CD4-positive, alpha-beta T cell treated with Interleukin-2 at 100 ng/mL for 4 hours (primary cell): Measurements from ENCODE around the gene GPLD1.
A peak's percentile ranks its signal among the peaks of the same experiment; 100 is the strongest.
"Not testable (repeated sequence)": the region's sequence is repeated elsewhere in the genome, so short reads cannot be mapped to it uniquely, and the experiment has no call there.

Experiments used
- DNase-seq: peaks from one replicate; pipeline ENCODE4 v3.0.0-alpha.2; 2020; ENCODE audit warnings: low spot score

The GPLD1 gene, protein sequence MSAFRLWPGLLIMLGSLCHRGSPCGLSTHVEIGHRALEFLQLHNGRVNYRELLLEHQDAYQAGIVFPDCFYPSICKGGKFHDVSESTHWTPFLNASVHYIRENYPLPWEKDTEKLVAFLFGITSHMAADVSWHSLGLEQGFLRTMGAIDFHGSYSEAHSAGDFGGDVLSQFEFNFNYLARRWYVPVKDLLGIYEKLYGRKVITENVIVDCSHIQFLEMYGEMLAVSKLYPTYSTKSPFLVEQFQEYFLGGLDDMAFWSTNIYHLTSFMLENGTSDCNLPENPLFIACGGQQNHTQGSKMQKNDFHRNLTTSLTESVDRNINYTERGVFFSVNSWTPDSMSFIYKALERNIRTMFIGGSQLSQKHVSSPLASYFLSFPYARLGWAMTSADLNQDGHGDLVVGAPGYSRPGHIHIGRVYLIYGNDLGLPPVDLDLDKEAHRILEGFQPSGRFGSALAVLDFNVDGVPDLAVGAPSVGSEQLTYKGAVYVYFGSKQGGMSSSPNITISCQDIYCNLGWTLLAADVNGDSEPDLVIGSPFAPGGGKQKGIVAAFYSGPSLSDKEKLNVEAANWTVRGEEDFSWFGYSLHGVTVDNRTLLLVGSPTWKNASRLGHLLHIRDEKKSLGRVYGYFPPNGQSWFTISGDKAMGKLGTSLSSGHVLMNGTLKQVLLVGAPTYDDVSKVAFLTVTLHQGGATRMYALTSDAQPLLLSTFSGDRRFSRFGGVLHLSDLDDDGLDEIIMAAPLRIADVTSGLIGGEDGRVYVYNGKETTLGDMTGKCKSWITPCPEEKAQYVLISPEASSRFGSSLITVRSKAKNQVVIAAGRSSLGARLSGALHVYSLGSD

DNA sequence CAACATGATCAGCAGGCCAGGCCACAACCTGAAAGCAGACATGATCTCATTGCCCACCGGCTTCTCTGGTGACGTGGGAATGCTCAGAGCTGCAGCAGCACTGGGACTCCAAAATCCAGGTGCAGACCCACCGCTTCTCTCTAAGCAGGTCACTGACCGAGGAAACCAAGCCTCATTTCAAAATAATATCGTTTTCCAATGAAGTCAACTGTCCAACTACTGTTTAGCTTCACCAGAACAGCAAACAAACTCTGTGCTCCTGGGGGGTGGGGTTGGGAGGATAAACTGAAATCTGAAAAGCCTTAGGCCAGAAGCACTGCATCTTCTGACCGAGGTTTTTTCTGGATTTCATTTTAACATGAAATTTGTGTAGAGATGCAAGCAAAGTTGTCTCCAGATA is at the start of gene GPLD1:
TSS of gene GPLD1 (minus strand) at position 109 of the 400 bp plus-strand sequence. CDS start at position 42, 67 bp downstream.
- no peak for DNase-seq

DNA sequence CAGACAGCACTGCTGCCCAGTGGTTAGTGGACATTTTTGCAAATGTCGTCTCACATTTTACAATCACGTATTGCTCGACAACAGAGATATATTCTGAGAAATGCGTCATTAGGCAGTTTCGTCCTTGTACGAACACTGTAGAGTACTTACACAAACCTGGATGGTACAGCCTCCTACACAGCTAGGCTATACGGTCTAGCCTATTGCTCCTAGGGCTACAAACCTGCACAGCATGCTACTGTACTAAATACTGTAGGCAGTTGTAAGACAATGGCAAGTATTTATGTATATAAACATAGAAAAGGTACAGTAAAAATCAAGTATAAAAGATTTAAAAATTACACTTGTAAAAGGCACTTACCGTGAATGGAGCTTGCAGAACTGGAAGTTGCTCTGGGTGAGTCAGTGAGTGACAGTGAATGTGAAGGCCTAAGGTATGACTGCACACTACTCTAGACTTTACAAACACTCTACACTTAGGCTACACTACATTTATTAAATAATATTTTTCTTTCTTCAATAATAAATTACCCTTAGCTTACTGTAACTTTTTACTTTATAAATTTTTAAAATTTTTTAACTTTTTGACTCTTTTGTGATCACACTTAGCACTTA is 48.5 kb upstream of the GPLD1 start:
- DNase-seq: no peak

DNA sequence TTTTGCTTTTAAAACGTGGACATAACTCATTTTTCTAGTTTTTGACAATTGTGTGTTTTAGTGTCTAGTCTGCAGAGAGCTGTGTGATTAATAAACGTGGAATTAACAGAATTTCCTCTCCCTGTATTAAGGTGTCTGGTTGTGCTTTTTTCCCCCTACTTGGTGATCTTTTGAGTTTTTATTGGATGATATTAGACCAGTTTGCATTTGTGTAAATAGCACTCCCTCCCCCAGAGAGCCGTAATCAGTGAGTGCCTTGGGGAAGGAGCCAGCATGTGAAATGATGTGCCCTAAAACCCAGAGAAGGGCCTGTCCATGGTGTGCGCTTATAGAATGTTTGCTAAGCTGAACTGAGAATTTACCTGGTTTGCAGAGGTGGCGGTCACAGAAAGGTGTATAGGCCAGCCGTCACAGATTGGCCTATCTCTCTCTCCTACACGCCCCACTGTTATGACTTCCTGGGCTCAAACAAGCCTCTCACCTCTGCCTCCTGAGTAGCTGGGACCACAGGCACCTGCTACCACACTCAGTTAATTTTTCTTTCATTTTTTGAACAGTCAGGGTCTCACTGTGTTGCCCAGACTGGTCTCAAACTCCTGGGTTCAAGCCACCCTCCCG is 47.8 kb upstream of the GPLD1 start:
- DNase-seq: no peak

DNA sequence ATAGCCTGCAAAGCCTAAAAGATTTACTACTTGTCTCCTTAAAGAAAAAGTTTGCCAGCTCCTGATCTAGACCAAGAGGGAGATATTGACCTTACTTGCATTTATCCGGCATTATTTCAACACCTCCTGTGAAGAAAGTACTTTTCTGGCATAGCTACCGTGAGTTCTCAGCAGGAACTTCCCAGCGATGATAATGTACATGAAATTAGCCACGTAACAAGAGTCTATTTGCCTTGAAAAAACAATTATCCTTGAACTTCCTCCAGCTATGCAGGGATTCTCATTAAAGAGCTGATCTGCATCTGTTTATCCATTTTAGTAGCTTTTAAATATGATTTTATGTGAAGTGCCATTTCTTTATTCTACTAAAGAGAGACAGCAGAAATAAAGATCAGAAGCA is 47.1 kb upstream of the GPLD1 start:
- DNase-seq: no peak

DNA sequence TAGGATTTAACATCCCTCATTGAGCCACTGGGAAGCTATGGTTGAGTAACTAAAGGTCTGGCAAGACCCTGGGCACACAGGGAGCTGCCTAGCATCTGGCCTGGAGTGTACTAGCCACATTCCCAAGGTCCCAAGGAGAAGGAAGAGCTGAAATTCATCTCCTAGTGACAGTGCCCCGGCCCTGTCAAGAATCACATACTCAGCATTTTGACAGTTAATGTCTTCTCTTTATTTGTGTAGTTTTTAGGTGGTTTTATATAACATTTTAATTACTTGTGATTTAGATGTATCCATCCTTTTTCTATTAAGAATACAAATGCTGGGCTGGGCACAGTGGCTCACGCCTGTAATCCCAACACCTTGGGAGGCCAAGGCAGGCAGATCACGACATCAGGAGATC is 45.8 kb upstream of the GPLD1 start:
- DNase-seq: no peak

DNA sequence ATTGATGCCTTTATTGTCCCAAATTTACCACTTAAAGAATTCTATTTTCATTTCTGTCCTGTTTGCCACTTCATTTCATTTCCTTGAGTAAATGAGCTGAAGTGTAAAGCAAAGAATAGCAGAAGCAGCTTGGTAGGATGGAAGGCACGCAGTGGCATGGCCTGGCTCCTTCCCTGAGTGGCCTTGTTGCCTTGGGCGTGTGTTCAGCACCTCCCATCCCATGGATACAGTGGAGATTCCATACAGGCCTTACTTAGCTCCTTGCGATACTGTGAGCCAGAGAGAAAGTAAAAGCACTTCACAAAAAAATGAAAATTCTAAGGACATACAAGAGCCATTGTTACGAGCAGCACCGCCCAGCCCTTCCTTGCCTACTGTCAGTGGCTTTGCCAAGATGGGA is 45.0 kb upstream of the GPLD1 start:
- DNase-seq: no peak

DNA sequence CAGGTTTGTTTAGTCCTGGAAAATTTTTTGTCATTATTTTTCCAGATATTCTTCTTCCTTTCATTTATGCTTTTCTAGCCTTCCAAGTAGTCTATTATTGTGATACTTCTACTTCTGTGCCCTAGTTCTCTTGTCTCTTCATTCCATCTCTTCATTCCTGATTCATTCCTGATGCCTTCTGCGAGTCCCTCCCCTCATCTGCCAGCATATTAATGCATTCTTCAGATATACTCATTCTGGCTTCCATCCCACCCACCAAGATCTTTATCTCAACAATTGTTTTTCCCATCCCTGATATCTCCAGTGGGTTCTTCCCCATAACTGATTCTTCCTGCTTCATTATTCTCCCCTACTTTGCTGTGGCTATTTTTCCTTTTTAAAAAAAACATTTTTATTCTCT is 40.6 kb upstream of the GPLD1 start:
- no peak for DNase-seq

DNA sequence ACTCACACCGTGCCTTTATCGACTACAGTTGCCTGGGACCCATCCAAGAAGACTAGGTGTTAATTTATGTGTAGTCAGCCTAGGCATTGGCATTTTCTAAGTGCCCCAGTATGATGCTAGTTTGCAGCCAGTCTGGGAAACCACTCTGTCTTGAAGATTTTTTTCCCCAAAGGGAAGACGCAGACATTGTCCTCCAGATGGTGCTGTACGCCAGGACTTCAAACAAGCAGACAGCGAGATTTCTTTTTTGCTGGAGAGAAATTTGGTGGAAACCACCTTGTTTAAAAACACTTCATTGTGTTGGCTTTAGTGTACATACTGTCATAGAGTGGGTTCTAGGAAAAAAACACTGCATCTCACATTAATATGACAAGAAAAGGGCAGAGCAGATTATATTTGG is 35.4 kb upstream of the GPLD1 start:
- no peak for DNase-seq

DNA sequence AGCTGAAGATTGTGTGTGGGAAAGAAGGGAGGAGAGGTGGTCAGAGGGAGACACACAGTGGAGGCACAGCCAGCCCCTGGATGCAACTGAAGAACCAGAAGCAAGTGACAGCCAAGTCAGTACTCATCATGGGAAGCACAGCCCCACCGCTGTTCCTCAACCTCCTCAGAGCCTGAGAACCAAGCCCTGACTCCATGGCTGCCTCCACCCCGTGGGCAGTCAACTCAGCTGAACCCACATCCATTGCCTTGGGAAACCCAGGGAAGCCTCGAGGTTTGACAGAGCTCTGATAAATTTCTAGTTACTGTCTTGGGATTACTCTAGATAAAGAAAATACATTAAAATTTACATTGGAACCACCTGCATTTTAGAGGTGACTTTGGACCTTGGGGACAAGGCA is 35.0 kb upstream of the GPLD1 start:
- DNase-seq: no peak

DNA sequence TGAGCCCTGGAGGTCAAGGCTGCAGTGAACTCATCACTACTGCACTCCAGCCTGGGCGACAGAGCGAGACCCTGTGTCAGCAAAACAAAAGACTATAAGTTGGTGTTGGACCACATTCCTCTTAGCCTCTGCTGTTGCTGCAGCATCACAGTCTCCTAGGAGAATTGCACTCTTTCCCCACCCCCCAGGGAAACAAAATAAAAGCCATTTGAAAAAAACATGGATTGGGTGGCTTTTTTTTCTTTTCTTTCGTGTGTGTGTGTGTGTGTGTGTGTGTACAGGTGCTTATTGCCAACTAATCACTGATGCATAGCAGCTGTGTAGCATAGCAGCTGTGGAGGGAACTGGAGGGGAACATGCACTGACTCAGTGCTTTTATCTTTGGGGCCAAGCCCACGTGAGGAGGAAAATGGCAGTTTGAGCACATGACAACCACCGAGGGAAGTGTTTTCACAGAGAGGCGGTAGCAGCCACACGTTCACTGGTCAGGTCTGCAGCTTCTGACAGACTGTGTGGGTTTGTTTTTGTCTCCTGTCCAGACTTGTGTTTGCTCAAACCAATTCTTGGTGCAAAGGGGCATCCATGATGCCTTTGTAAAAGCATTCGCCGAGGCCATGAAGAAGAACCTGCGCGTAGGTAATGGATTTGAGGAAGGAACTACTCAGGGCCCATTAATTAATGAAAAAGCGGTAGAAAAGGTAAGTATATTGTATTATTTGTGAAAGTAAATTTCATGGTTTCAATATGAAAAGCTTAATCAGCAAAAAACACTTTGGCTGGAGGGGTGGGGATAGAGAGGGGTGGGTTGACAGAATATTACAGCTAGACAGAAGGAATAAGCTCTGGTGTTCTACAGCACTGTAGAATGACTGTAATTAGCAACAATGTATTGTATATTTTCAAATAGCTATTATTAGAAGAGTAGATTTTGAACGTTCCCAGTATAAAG is 33.1 kb upstream of the GPLD1 start:
- DNase-seq: no peak

DNA sequence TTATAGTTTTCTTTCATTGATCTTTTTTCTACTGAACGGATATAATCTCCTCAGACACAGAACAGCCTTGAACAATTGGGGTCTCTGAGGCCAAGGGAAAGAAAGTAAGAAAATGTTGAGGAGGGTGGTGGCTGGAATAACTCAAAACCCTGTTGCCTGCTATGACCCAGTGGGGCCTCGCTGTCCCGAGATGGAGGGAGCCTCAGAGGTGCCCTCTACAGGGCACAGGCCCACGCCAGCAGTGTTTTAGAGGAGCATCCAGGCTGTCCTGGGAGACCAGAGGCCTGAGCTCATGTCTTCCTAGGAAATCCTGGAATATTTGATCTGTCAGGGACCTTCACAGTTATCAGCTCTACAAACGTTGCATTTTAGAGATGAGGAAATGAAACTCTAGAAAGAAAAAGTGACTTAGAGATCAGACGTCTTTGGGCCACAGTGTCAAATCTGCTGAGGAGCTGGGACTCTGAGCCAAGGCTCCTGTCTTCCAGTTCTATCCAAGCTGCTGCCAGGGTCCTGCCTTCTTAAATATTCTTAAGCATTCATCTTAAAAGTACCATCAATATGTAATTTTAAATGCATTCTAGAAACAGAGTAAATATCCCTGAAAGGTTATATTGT is 31.7 kb upstream of the GPLD1 start:
- peak; percentile 16 for DNase-seq

DNA sequence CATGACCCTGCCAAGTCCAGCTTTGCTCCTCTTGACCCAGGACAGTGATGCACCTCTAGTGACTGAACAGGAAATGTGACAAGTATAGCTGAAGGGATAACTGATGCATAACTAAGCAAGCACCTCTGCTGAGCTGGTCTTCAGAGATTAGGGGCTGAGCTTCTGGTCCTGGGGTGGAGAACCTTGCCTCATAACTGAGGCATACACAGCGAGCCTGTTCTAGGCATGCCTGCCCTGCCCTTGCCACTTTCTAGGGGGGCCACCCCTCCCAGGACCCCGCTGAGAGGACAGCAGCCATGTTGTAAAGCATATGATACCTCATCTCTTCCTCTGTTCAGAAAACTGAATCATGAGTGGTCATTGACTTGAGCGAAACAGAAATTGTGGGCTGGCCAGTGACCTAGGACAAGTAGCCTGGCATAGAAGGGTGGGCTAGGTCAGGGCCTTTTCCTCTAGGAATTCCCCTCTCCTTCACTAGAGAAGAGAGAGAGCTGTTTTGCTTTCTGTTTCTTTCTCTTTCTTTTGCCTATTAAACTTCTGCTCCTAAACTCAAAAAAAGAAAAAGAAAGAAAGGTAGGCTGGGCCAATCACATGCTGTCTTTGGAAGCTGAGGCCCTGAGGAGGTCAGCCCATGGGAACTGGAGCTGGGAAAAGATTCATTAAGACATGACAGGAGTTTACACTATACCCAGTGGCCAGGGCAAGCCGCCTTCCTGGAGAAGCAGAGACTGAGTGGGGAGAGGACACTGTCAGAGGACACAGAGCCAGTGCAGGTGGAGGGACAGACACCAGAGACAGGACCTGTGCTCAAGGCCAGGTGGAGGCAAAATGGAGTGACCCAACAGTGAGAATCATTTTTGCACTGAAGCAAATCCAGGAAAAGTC is 28.5 kb upstream of the GPLD1 start:
- no peak for DNase-seq

DNA sequence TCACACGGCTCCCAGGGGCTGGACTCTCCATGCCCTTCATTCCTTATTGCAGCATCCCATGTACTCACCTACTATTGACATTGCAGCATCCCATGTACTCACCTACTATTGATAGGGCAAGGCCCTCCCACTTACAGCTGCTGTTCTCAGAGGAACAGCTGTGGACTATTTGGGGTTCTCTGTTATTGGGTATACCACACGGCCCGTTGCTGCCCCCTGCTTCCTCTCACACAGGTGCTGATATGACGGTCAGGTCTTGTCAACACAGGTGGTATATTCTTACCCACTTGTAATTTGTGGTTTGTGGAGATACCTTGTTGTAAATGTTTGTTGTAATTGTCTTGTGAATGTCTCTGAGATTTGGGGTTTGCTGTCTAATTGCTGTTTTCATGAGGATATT is 24.2 kb upstream of the GPLD1 start:
- DNase-seq: no peak

DNA sequence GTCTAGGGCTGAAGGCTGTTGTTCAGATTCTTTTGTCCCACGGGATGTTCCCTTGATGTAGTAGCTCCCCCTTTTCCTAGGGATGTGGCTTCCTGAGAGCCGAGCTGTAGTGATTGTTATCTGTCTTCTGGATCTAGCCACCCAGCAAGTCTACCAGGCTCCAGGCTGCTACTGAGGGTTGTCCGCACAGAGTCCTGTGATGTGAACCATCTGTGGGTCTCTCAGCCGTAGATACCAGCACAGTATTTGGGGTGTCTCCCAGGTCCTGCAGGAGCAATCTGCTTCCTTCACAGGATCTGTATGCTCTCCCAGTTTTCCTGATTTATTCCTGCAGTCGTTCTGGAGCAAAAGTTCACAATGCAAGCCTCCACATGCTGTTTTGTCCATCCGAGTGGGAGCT is 22.6 kb upstream of the GPLD1 start:
- DNase-seq: not testable (repeated sequence)

DNA sequence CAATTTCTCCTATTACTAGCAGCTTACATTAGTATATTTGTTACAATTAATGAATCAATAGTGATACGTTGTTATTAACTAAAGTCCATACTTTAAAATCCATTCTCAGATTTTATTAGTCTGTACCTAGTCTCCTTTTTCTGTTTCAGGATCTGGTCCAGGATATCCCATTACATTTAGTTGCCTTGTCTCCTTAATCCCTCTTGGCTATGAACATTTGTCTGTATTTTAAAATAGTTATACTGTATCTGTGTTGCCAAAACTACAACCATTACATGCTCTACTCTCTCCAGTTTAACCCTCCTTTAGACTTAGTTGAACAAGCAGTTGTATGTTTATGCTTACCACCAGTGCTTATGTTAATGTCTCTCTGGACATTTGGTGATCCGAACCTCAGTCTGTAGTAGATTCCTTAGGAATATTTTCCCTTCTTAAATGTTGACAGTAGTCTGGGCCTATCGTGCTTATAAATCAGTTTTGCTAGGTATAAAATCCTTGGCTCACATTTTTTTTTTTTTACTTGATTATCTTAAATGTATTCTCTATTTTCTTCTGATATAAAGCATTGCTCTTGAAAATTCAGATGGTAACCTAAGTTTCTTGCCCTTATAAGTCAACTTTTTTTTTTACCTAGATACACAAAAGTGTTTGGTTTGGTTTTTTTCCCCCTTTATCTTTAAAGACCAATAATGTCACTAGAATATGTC is 17.6 kb upstream of the GPLD1 start:
- DNase-seq: no peak

DNA sequence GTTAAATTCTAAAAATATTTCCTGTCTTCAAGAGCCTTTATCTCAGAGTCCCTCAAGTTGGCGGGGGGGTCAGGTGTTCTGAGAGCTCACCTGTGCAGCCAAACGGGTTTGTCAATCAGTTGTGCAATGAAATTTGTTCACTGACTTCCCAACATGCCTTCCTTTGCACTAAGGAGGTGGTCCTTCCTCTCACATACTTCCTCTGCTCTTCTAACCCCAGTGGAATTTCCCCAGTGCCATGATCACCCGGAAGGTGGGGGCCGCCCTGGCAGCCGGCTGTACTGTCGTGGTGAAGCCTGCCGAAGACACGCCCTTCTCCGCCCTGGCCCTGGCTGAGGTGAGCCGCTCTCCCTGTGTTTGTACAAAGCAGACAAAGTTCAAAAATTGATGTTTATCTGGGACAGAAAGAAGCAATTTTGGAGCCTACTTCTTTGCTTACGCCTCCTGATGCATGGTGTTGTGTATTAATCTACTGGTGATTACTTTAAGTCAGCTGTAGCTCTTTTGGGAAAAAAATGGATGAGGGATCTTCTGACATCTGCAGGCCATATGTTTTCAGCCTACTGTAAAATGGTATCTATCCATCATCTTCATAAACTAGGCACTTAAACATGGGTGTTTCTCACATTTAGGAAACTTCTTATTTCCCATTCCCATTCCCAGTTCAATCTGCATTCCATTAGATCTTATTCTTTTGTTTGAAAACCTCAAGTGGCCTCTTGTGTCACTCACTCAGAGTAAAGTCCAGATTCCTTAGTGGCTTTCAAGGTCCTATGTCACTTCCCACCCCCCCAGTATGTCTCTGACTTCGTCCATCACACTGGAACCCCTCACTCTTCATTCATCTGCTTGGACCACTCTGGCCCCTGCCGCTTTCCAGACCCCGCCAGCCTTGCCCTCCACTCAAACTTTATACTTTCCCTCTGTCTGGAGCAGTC is 15.5 kb upstream of the GPLD1 start:
- no peak for DNase-seq

DNA sequence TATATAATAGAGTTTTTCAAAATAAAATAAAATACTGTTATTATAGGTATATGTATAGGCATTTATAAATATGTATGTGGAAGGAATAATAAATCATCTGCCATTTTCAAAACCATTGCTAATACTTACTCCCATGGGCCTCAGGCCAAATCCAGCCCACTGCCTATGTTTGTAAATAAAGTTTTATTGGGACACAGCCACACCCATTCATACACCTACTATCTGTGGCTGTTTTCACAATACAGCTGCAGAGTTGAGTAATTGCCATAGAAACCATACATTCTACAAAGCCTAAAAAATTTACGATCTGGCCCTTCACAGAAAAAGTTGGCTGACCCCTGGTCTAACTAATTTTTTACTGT is 14.9 kb upstream of the GPLD1 start:
- no peak for DNase-seq

DNA sequence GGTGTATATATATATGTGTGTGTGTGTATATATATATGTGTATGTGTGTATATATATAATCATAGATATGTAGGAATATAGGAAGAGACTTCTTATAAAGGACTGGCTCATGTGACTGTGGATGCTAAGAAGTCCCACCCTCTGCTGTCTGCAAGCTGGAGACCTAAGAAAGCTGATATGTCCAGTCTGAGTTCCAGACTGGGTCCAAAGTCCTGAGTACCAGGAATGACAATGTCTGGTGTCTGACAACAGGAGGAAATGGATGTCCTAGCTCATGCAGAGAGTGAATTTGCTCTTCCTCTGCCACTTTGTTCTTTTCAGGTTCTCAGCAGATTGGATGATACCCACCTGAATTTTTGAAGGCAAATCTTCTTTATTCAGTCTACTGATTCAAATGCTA is 12.5 kb upstream of the GPLD1 start:
- DNase-seq: no peak
